Hepatocyte (in vitro differentiated cells): ENCODE data around the gene GLRX.

Source experiments
- EZH2 ChIP-seq: fragments of 200-600 bp; sonication (generic); IDR thresholded peaks from 2 replicates; pipeline ENCODE4 v1.6.1; 2016; ENCODE audit warnings: antibody characterized with exemption, mild to moderate bottlenecking, borderline replicate concordance
- TF ChIP-seq, protein P1 (sequence below): fragments of 200-600 bp; sonication (generic); IDR thresholded peaks from 2 replicates; pipeline ENCODE4 v1.5.1; 2016; ENCODE audit warnings: antibody characterized with exemption, mild to moderate bottlenecking; ENCODE audit not compliant: poor library complexity

DNA sequence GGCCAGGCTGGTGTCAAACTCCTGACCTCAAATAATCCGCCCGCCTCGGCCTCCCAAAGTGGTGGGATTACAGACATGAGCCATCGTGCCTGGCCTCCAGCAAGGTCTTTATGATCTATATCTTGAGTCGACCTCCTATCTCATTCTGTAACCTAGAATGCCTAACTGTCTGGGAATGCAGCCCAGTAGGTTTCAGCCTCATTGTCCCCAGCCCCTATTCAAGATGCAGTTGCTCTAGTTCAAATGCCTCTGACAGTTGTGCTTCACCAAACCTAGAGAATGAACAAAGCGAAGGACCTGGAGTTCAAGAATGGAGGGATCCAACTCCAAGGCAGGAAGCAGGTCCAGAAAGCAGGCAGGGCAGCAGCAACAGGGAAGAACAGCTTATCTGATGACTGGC, 30.8 kb downstream of the GLRX start:
- TF ChIP-seq, protein P1, sequence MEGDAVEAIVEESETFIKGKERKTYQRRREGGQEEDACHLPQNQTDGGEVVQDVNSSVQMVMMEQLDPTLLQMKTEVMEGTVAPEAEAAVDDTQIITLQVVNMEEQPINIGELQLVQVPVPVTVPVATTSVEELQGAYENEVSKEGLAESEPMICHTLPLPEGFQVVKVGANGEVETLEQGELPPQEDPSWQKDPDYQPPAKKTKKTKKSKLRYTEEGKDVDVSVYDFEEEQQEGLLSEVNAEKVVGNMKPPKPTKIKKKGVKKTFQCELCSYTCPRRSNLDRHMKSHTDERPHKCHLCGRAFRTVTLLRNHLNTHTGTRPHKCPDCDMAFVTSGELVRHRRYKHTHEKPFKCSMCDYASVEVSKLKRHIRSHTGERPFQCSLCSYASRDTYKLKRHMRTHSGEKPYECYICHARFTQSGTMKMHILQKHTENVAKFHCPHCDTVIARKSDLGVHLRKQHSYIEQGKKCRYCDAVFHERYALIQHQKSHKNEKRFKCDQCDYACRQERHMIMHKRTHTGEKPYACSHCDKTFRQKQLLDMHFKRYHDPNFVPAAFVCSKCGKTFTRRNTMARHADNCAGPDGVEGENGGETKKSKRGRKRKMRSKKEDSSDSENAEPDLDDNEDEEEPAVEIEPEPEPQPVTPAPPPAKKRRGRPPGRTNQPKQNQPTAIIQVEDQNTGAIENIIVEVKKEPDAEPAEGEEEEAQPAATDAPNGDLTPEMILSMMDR: no peak
- no peak for TF ChIP-seq EZH2
